Activated CD4-positive, alpha-beta memory T cell treated with anti-CD3 and anti-CD28 coated beads for 36 hours (primary cell): Measurements from ENCODE around the gene CMPK2. TPM values are rescaled to one million over a fixed set of nuclear protein-coding genes. Genes with fewer than 3 reads are reported as not detected.
A peak's percentile ranks its signal among the peaks of the same experiment; 100 is the strongest.

Experiments
- CTCF ChIA-PET: fragments of 350-600 bp; sonication (Branson Sonifier 250); formaldehyde crosslinking; loops from one replicate; lab custom pipeline; 2021; ENCODE audit warnings: antibody characterized with exemption, inconsistent platforms; lab: Charles Lee
- POLR2A ChIA-PET: fragments of 350-600 bp; sonication (Branson Sonifier 250); formaldehyde crosslinking; loops from one replicate; lab custom pipeline; 2021; ENCODE audit warnings: antibody characterized with exemption; lab: Charles Lee
- DNase-seq: peaks from one replicate; pipeline ENCODE4 v3.0.0-alpha.2; 2020
- H3K27ac Mint-ChIP-seq: one replicate; pipeline ENCODE4 v1.8.0; 2021; ENCODE audit warnings: mixed read lengths
- H3K27me3 Mint-ChIP-seq: one replicate; pipeline ENCODE4 v1.8.0; 2021; ENCODE audit warnings: mixed read lengths
- H3K36me3 Mint-ChIP-seq: one replicate; pipeline ENCODE4 v1.8.0; 2021; ENCODE audit warnings: mixed read lengths
- H3K4me1 Mint-ChIP-seq: one replicate; pipeline ENCODE4 v1.8.0; 2021; ENCODE audit warnings: low read depth, mixed read lengths
- H3K4me3 Mint-ChIP-seq: one replicate; pipeline ENCODE4 v1.8.0; 2021; ENCODE audit warnings: mild to moderate bottlenecking, mixed read lengths
- H3K9me3 Mint-ChIP-seq: one replicate; pipeline ENCODE4 v1.8.0; 2021; ENCODE audit warnings: mixed read lengths
- intact Hi-C: fragments of 100-400 bp; cut with micrococcal nuclease; formaldehyde crosslinking; loops from one replicate; pipeline ENCODE4 v1.15.1; 2023
- total RNA-seq, 2 experiments: library from RNA; stranded (reverse); gene quantifications; one replicate each; pipeline ENCODE4 v1.2.3, GENCODE V29; 2021

Gene CMPK2, protein sequence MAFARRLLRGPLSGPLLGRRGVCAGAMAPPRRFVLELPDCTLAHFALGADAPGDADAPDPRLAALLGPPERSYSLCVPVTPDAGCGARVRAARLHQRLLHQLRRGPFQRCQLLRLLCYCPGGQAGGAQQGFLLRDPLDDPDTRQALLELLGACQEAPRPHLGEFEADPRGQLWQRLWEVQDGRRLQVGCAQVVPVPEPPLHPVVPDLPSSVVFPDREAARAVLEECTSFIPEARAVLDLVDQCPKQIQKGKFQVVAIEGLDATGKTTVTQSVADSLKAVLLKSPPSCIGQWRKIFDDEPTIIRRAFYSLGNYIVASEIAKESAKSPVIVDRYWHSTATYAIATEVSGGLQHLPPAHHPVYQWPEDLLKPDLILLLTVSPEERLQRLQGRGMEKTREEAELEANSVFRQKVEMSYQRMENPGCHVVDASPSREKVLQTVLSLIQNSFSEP
- 1 to 10 TPM; 6.6 to 6.8 TPM for total RNA-seq

DNA sequence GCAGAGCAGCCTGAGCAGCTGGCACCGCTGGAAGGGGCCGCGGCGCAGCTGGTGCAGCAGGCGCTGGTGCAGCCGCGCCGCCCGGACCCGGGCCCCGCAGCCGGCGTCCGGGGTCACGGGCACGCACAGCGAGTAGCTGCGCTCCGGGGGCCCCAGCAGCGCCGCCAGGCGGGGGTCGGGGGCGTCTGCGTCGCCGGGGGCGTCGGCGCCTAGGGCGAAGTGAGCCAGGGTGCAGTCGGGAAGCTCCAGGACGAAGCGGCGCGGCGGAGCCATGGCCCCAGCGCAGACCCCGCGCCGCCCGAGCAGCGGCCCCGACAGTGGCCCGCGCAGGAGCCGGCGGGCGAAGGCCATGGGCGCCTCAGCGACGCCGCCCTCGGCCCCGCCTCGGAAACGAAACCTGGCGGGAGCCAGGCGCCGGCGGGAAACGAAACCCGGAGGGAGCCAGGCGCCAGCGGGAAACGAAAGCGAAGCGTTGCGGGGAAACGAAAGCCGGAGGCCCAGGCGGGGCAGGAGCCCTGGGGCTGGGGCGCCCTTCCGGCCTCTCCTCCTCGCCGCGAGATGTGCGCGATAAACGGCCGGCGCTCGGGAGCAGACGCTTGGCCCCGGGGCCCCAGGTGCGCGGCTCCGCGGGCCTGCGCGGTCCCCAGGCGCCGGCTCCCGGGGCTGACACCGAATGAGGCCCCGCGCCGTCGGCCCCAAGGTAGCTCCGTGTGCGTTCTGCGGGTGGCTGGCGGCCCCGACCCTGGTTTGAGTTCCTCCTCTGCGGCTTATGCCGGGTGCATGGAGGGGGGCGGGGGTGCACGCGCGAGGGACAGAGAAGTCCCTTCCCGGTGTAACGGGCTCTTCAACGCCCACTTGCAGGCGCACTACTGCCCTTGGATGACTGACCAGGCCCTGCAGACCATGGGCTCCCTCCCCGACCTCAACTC is at the start of gene CMPK2:
Gene CMPK2 (minus strand): TSS at position 562 of the 929 bp plus-strand sequence. CDS start 211 bp downstream, at position 351.
- Mint-ChIP-seq H3K27me3 (peaks cover 2% of the 10 kb centered on the region), H3K4me3 (peak within 1 kb of the TSS; percentile 92), H3K36me3 (peaks cover 13% of the 10 kb centered on the region), H3K9me3 (peaks cover 5% of the 10 kb centered on the region), H3K4me1 (peaks cover 7% of the 10 kb centered on the region), H3K27ac (peak within 1 kb of the TSS; percentile 85)
- peak; percentile 84 for DNase-seq
- intact Hi-C loops = loop anchor here (1.0 to 2.0 kb wide), 4 partner anchors 12 to 48 kb away; partner anchors contain the start of gene RSAD2
- POLR2A ChIA-PET = interaction anchor here (1.2 to 1.3 kb wide), 2 partner anchors 10 to 12 kb away, joined by 4 to 6 read pairs; partner anchors contain the start of gene RSAD2
- CTCF ChIA-PET = interaction anchor here (1.1 to 4.5 kb wide), 11 partner anchors 13 to 178 kb away, joined by 3 to 40 read pairs (median 5); partner anchors contain the start of genes RNF144A and RSAD2

DNA sequence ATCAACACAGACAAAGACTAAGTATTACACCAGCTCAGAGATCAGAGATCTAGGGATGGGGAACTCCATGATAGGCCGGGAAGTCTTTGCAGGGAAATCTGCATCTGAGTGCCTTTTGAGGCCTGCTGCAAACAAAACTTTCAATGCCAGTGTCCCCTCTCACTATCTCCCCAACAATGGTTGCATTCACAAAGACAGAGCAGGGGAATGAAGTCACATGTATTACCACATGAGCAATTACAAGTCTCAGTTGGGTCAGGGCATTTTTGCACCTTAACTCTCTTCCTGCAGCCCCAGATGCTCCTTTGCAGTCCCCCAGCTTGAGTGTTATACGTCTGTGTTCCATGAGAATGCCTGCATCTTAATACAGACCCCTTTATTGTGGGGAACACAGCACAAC is 49.7 kb upstream of the CMPK2 start:
- H3K4me1 Mint-ChIP-seq = peaks cover 68% of the 10 kb centered on the region
- no peaks in the 10 kb centered on the region for H3K9me3 Mint-ChIP-seq
- intact Hi-C loops = loop anchor here (5.0 to 10.0 kb wide), 6 partner anchors 88 to 1759 kb away; no protein-coding TSS in a partner anchor
- H3K27me3 Mint-ChIP-seq = no peaks in the 10 kb centered on the region
- no peak for DNase-seq
- ChIA-PET POLR2A (no interaction called here), CTCF (interaction anchor here (1.2 to 4.5 kb wide), 7 partner anchors 8 to 125 kb away, joined by 4 to 46 read pairs (median 7); partner anchors contain the start of gene CMPK2)
- no peak overlapping the region for H3K4me3 Mint-ChIP-seq
- no peak overlapping the region for H3K27ac Mint-ChIP-seq
- H3K36me3 Mint-ChIP-seq = peaks cover 18% of the 10 kb centered on the region

DNA sequence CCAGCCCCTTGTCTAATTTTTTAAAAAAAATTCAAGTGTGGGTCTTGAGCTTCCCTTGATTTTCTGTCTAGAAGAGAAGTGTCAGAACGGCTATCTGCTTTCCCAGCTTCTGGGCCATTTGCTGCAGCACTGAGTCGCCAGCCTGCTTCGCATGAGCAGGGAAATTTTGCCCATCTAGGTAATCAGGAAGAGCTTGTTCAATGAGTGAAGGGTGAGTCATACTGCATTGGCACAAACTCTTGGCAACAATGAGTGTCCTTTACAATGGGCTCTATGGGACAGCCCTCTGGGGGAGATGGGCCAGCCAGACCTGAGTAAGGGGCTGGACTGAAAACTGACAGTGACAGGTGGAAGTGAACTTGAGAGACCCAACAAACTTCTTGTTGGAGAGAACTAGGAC is 49.1 kb upstream of the CMPK2 start:
- intact Hi-C loops = loop anchor here (5.0 to 10.0 kb wide), 6 partner anchors 88 to 1760 kb away; no protein-coding TSS in a partner anchor
- H3K27ac Mint-ChIP-seq = peak overlapping the region; percentile 77
- POLR2A ChIA-PET = no interaction called here
- no peaks in the 10 kb centered on the region for H3K9me3 Mint-ChIP-seq
- peak; percentile 55 for DNase-seq
- peaks cover 18% of the 10 kb centered on the region for H3K36me3 Mint-ChIP-seq
- H3K4me1 Mint-ChIP-seq = peaks cover 67% of the 10 kb centered on the region
- no peaks in the 10 kb centered on the region for H3K27me3 Mint-ChIP-seq
- CTCF ChIA-PET = interaction anchor here (1.2 to 2.8 kb wide), 3 partner anchors 18 to 129 kb away, joined by 4 to 26 read pairs (median 10); no protein-coding TSS in a partner anchor
- H3K4me3 Mint-ChIP-seq = peak overlapping the region; percentile 9

DNA sequence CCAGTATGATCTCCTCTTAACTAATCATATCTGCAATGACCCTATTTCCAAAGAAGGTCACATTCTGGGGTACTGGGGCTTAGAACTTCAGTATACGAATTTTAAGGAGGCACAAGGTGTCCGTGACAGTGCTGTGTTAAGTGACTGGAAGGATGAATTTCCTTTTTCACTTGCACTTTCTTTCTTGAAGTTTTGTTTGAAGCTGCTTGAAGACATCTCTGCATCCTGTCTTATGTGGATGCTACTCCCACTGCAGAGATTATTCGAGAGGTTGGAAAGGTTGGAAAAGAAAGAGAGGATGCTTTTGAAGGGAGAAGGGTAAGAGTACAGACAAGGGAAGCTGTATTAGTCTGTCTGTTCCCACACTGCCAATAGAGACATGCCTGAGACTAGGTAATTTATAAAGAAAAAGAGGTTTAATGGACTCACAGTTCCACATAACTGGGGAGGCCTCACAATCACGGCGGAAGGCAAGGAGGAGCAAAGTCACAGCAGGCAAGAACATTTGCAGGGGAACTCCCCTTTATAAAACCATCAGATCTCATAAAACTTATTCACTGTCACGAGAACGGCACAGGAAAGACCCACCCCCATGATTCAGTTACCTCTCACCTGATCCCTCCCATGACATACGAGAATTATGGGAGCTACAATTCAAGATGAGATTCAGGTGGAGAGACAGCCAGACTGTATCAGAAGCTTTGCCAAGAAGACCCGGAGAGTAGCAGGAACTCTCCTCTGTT is 47.9 kb upstream of the CMPK2 start:
- intact Hi-C loops = loop anchor here (1.0 to 10.0 kb wide), 7 partner anchors 17 to 1761 kb away; no protein-coding TSS in a partner anchor
- POLR2A ChIA-PET = interaction anchor here (0.6 kb wide), 1 partner anchor 103 kb away, joined by 4 read pairs; no protein-coding TSS in a partner anchor
- Mint-ChIP-seq H3K4me3 (peak overlapping the region; percentile 69), H3K27me3 (no peaks in the 10 kb centered on the region), H3K4me1 (peaks cover 70% of the 10 kb centered on the region), H3K9me3 (no peaks in the 10 kb centered on the region), H3K27ac (peak overlapping the region; percentile 92), H3K36me3 (peaks cover 17% of the 10 kb centered on the region)
- CTCF ChIA-PET = interaction anchor here (1.5 to 2.0 kb wide), 2 partner anchors 16 to 130 kb away, joined by 5 to 10 read pairs; no protein-coding TSS in a partner anchor
- peak; percentile 76 for DNase-seq

DNA sequence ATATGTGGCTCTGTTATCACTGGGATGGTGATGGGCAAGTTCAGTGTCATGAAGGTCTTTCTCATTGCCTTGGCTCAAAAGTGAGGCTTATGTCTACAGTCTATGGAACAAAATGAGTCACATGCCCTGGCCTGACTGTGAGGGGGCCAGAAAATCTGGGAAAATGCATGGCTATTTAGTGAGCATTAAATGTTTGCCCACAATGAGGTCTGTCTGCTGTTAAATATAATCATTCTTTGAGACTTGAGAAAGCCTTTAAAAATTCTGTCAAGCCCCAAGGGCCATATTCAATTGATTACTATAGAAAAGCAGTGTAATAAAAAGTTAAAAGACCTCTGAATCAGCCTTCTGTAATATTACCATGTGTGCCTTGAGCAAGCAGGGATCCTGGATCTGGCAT is 46.0 kb upstream of the CMPK2 start:
- Mint-ChIP-seq H3K4me3 (peak overlapping the region; percentile 31), H3K4me1 (peaks cover 89% of the 10 kb centered on the region), H3K27ac (peak overlapping the region; percentile 60), H3K27me3 (no peaks in the 10 kb centered on the region), H3K36me3 (peaks cover 30% of the 10 kb centered on the region), H3K9me3 (no peaks in the 10 kb centered on the region)
- intact Hi-C loops = loop anchor here (2.0 to 10.0 kb wide), 5 partner anchors 15 to 1763 kb away; no protein-coding TSS in a partner anchor
- no peak for DNase-seq
- CTCF ChIA-PET = interaction anchor here (1.1 to 3.1 kb wide), 4 partner anchors 14 to 140 kb away, joined by 3 to 18 read pairs (median 4); no protein-coding TSS in a partner anchor
- POLR2A ChIA-PET = no interaction called here

DNA sequence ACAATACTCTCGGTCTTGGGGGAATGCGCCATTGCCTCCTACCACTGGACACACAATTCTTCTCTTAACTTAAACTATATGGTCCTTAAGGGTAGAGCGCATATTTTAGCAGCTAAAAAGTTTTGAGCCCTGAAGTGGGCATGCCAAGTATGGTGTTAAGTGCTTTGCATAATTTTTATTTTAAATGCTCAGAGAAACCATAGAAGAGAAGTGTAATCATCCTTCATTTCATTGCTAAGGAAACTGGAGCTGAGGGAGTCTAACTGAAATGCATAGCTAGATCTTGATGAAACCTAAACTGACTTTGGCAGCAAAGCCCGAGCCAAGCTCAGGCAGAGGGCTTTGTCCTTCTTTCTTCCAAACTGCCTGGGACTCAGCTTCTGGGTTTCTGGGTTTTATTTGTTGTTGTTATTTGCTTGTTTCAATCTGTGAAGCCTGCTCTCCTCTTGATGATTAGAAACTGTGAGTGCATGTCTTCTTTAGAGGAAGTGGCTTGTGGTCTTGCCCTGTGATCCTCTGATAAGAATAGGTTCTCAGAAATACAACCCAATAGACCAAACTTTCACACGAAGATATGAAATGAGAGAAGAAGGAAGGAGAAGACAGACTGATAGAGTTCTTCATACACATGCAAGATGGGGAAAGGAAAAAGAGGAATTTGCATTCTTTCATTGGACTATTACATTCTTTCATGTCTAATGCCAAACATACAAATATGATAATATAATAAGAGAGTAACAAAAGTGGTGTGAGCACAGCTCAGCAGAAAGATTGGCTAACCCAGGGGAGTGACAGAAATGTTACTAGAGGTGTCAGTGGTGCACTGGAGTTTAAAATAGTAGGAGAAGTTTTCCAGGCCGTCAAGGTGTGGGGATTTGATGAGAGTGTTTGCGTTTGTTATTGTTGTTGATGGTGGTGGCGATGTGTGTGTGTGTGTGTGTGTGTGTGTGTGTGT is 44.0 kb upstream of the CMPK2 start:
- Mint-ChIP-seq H3K27ac (peak overlapping the region; percentile 66), H3K4me3 (peak overlapping the region; percentile 23), H3K9me3 (no peaks in the 10 kb centered on the region), H3K4me1 (peaks cover 84% of the 10 kb centered on the region), H3K27me3 (no peaks in the 10 kb centered on the region), H3K36me3 (peaks cover 33% of the 10 kb centered on the region)
- POLR2A ChIA-PET = interaction anchor here (1.1 to 1.5 kb wide), 2 partner anchors 32 to 37 kb away, joined by 3 read pairs; partner anchors contain the start of gene RSAD2
- intact Hi-C loops = loop anchor here (1.0 to 10.0 kb wide), 6 partner anchors 8 to 1765 kb away; partner anchors contain the start of gene RNF144A
- CTCF ChIA-PET = interaction anchor here (1.0 to 6.0 kb wide), 4 partner anchors 8 to 44 kb away, joined by 3 to 46 read pairs (median 10); partner anchors contain the start of genes CMPK2 and RNF144A
- peak; percentile 48 for DNase-seq

DNA sequence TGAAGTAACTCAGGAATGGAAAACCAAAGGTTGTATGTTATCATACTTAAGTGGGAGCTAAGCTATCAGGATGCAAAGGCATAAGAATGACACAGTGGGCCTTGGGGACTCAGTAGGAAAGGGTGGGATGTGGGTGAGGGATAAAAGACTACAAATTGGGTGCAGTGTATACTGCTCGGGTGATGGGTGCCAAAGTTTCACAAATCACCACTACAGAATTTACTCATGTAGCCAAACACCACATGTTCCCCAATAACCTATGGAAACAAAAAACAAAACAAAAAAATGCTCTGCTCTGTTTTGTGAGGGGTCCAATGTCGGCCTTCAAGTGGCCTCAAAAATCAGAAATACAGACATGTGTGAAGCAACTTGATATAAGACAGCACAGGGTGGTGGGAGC is 42.6 kb upstream of the CMPK2 start:
- H3K27ac Mint-ChIP-seq = peak overlapping the region; percentile 66
- no peaks in the 10 kb centered on the region for H3K27me3 Mint-ChIP-seq
- DNase-seq = no peak
- H3K4me1 Mint-ChIP-seq = peaks cover 74% of the 10 kb centered on the region
- no peak overlapping the region for H3K4me3 Mint-ChIP-seq
- peaks cover 33% of the 10 kb centered on the region for H3K36me3 Mint-ChIP-seq
- intact Hi-C loops = loop anchor here (5.0 kb wide), 1 partner anchor 544 kb away; no protein-coding TSS in a partner anchor
- peaks cover 3% of the 10 kb centered on the region for H3K9me3 Mint-ChIP-seq
- POLR2A ChIA-PET = interaction anchor here (1.2 kb wide), 1 partner anchor 9 kb away, joined by 3 read pairs; the partner anchor contains the start of gene RNF144A
- CTCF ChIA-PET = interaction anchor here (0.8 to 6.0 kb wide), 7 partner anchors 9 to 136 kb away, joined by 3 to 46 read pairs (median 3); partner anchors contain the start of gene RNF144A

DNA sequence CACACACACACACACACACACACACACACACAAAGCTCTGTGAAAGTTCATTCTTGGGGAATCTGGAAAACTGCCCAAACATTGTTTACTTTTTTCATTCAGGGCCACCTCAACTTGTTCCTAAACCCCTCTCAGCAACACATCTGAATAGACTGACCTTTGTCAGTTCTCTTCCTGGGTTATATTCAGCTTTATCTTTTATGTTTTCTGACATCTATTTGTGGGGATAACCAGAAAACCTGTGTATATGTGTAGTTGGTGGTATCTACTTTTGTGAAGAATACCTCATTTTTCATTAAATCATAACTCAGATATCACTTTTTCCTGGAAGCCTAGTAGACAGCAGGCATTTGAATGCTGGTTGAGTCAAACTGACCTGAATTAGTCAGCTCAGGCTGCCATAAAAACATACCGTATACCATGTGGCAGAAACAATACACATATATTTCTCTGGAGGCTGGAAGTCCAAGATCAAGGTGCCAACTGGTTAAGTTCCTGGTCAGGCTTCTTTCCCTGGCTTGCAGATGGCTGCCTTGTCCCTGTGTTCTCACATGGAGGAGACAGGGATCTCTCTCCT is 40.5 kb upstream of the CMPK2 start:
- Mint-ChIP-seq H3K9me3 (peaks cover 19% of the 10 kb centered on the region), H3K36me3 (peaks cover 29% of the 10 kb centered on the region), H3K4me1 (peaks cover 55% of the 10 kb centered on the region), H3K27ac (peak overlapping the region; percentile 85), H3K27me3 (no peaks in the 10 kb centered on the region), H3K4me3 (no peak overlapping the region)
- intact Hi-C loops = loop anchor here (1.0 to 5.0 kb wide), 4 partner anchors 9 to 546 kb away; partner anchors contain the start of gene RSAD2
- ChIA-PET CTCF (interaction anchor here (1.0 to 6.0 kb wide), 5 partner anchors 10 to 138 kb away, joined by 3 to 46 read pairs (median 13); partner anchors contain the start of gene RNF144A), POLR2A (interaction anchor here (1.1 to 1.2 kb wide), 2 partner anchors 10 to 12 kb away, joined by 3 to 6 read pairs; no protein-coding TSS in a partner anchor)
- peak; percentile 32 for DNase-seq

DNA sequence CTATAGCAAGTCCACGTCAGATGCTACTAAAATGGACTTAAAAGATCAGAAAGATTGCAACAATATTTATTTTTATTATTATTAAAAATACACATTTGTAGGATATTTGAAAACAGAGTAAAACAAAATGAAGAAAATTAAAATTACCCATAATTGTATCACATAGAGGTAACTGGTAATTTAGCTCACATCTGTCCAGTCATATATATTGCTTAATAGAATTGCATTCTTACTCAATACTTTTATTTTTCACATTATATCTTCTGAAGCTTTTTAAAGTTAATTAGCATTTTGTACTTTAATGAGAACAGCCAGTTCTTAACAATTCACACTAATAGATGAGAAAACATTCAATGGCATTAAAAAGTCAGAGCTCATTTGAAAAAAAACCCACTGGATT is 40.0 kb upstream of the CMPK2 start:
- H3K4me3 Mint-ChIP-seq = no peak overlapping the region
- DNase-seq = no peak
- intact Hi-C loops = loop anchor here (1.0 to 5.0 kb wide), 4 partner anchors 8 to 547 kb away; partner anchors contain the start of gene RSAD2
- H3K27ac Mint-ChIP-seq = no peak overlapping the region
- peaks cover 25% of the 10 kb centered on the region for H3K36me3 Mint-ChIP-seq
- peaks cover 19% of the 10 kb centered on the region for H3K9me3 Mint-ChIP-seq
- POLR2A ChIA-PET = interaction anchor here (1.1 to 1.2 kb wide), 2 partner anchors 11 to 13 kb away, joined by 3 to 6 read pairs; no protein-coding TSS in a partner anchor
- H3K27me3 Mint-ChIP-seq = no peaks in the 10 kb centered on the region
- peaks cover 49% of the 10 kb centered on the region for H3K4me1 Mint-ChIP-seq
- CTCF ChIA-PET = interaction anchor here (1.0 to 6.0 kb wide), 5 partner anchors 9 to 138 kb away, joined by 3 to 46 read pairs (median 13); partner anchors contain the start of gene RNF144A
